ENCODE data around the gene SPOCD1. TPM values are rescaled to one million over a fixed set of nuclear protein-coding genes. Genes with fewer than 3 reads are reported as not detected.

The SPOCD1 gene
- total RNA-seq, 1 donor from 2014 or later, result 0.56 TPM

GRCh38 chr1:31755850-31756492 lies 59.9 kb downstream of the SPOCD1 start:
- H3K36me3 Mint-ChIP-seq (ENCODE audit: low read depth), result no peaks in the 10 kb centered on the region
- no peaks in the 10 kb centered on the region for H3K27me3 Mint-ChIP-seq (ENCODE audit: low read depth)
- H3K27ac Mint-ChIP-seq (ENCODE audit: unreplicated experiment), result no peak overlapping the region
- H3K4me3 Mint-ChIP-seq, result no peak overlapping the region
- no peaks in the 10 kb centered on the region for H3K9me3 Mint-ChIP-seq
- peaks cover 33% of the 10 kb centered on the region for H3K4me1 Mint-ChIP-seq
- no peak for DNase-seq (ENCODE audit: low read depth, low spot score)
- TF ChIP-seq CTCF (conservative IDR thresholded peaks at IDR 0.05), result no peak

- H3K27me3 Mint-ChIP-seq (ENCODE audit: low read depth), result no peaks in the 10 kb centered on the region
- TF ChIP-seq CTCF (conservative IDR thresholded peaks at IDR 0.05), result no peak
- no peak overlapping the region for H3K27ac Mint-ChIP-seq (ENCODE audit: unreplicated experiment)
- H3K4me1 Mint-ChIP-seq, result peaks cover 33% of the 10 kb centered on the region
- H3K4me3 Mint-ChIP-seq, result no peak overlapping the region
- no peak for DNase-seq (ENCODE audit: low read depth, low spot score)
- no peaks in the 10 kb centered on the region for H3K9me3 Mint-ChIP-seq
- no peaks in the 10 kb centered on the region for H3K36me3 Mint-ChIP-seq (ENCODE audit: low read depth)
These were observed 60.6 kb downstream of the SPOCD1 start for GRCh38 chr1:31755197-31755611.

- no peaks in the 10 kb centered on the region for H3K27me3 Mint-ChIP-seq (ENCODE audit: low read depth)
- no peak for DNase-seq (ENCODE audit: low read depth, low spot score)
- no peaks in the 10 kb centered on the region for H3K9me3 Mint-ChIP-seq
- no peak overlapping the region for H3K4me3 Mint-ChIP-seq
- TF ChIP-seq CTCF (conservative IDR thresholded peaks at IDR 0.05), result no peak
- H3K36me3 Mint-ChIP-seq (ENCODE audit: low read depth), result no peaks in the 10 kb centered on the region
- peaks cover 24% of the 10 kb centered on the region for H3K4me1 Mint-ChIP-seq
- no peak overlapping the region for H3K27ac Mint-ChIP-seq (ENCODE audit: unreplicated experiment)
These were observed 61.4 kb downstream of the SPOCD1 start for GRCh38 chr1:31754397-31754796.

GRCh38 chr1:31753707-31754349 lies 62.0 kb downstream of the SPOCD1 start:
- Mint-ChIP-seq H3K9me3 (no peaks in the 10 kb centered on the region), H3K4me1 (peaks cover 19% of the 10 kb centered on the region), H3K36me3 (ENCODE audit: low read depth) (no peaks in the 10 kb centered on the region), H3K27ac (ENCODE audit: unreplicated experiment) (no peak overlapping the region), H3K27me3 (ENCODE audit: low read depth) (no peaks in the 10 kb centered on the region), H3K4me3 (no peak overlapping the region)
- no peak for TF ChIP-seq CTCF (conservative IDR thresholded peaks at IDR 0.05)
- no peak for DNase-seq (ENCODE audit: low read depth, low spot score)

- Mint-ChIP-seq H3K9me3 (no peaks in the 10 kb centered on the region), H3K27ac (ENCODE audit: unreplicated experiment) (no peak overlapping the region), H3K4me1 (peaks cover 23% of the 10 kb centered on the region), H3K36me3 (ENCODE audit: low read depth) (no peaks in the 10 kb centered on the region), H3K4me3 (no peak overlapping the region), H3K27me3 (ENCODE audit: low read depth) (no peaks in the 10 kb centered on the region)
- TF ChIP-seq CTCF (conservative IDR thresholded peaks at IDR 0.05), result no peak
- DNase-seq (ENCODE audit: low read depth, low spot score), result no peak
These were observed 62.8 kb downstream of the SPOCD1 start for GRCh38 chr1:31752952-31753475.

All from neural crest cell (in vitro differentiated cells).